GM19455 (cell line): ENCODE measurements around the gene TTBK2.
"Not testable (repeated sequence)": the region's sequence is repeated elsewhere in the genome, so short reads cannot be mapped to it uniquely, and the experiment has no call there.

Experiments used
- ATAC-seq: cut with Tn5 transposase; IDR thresholded peaks from one replicate; pipeline ENCODE4 v1.9.1; 2021; ENCODE audit not compliant: unreplicated experiment

The TTBK2 gene

DNA sequence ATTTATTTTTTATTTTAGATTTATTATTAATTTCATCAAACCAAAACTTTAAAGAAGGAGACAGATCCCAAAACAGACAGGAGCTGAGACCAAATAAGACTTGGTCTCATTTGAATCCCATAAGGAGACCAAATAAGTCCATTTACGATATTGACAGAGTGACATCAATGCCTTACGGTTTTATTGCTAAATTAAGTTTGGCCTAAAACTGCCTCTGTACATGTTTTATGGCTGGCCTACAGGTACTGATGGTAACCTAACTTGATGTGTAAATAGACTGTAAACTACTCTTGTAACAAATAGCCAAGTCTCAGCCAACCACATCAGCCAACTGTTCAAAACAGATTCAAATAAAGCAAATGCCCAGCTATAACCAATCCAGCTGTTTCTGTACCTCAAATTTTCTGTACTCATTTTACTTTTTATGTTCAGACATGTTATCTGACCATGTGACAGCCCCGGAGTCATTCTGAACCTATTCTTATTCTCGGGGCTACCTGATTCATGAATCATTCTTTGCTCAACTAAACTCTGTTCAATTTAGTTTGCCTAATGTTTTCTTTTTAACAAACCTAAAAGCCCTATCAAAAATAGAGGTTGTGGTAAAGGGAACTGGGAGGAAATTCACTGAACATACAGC lies 94.2 kb downstream of the TTBK2 start:
- ATAC-seq: no peak

DNA sequence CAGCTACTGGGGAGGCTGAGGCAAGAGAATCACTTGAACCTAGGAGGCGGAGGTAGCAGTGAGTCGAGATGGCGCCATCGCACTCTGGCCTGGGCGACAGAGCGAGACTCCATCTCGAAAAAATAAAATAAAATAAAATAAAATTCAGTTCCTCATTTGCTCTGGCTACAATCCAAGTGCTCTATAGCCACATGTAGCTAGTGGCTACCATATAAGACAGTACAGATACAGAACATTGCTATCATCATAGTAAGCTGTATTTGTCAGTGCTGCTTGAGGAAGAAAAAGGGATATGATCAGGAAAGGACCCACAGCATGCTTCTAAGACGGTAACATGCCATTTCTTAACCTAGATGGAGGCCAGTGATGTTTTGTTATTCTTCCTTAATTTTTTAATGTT lies 95.0 kb downstream of the TTBK2 start:
- ATAC-seq: no peak

DNA sequence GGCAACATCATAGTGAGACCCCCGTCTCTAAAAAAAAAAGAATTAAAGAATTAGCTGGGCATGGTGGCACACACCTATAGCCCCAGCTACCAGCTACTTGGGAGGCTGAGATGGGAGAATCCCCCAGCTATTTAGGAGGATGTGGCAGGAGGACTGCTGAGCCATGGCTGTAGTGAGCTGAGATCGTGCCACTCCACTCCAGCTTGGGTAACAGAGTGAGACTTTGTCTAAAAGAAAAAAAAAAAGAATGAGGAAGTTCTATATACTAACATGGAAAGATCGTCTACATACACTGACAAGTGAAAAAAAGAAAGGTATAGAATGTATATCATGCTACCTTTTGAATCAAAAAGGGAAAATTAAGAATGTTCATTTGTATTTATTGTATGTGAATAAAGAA lies 99.8 kb downstream of the TTBK2 start:
- no peak for ATAC-seq

DNA sequence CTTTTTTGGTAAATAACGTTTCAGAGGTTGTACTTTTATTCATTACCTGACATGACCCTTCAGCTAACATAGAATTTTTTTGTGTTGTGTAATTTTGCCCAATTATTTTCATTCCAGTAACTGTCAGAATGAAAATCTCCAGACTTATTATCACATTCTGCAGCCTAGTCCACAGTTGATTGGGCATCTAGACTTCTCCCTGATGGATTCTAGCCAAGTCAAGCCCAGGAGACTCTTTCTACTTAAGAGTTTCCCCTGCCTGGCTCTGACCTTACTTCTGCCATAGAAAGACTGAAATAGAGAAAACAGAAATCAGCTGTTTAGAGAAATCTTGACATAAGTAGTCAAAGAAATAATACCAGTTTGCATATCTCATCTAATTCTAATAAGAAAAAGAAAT lies 100.8 kb downstream of the TTBK2 start:
- no peak for ATAC-seq

DNA sequence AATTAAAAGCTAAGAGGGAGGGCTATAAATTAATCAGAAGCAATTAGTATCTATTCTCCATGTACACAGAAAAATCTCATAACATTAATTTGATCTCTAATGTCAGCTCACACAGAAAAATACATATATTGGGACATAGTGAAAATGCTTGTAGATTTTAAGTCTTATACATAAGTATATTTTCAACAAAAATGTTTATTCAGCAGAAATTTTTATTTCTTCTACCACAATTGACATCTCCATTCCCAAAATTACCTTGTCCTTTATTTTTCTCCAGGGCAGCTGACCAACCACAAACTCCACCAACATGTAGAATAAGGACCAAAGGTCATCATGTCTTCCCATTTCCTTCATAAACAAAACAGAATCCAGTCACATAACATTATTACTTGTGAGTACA lies 109.1 kb downstream of the TTBK2 start:
- ATAC-seq: no peak

DNA sequence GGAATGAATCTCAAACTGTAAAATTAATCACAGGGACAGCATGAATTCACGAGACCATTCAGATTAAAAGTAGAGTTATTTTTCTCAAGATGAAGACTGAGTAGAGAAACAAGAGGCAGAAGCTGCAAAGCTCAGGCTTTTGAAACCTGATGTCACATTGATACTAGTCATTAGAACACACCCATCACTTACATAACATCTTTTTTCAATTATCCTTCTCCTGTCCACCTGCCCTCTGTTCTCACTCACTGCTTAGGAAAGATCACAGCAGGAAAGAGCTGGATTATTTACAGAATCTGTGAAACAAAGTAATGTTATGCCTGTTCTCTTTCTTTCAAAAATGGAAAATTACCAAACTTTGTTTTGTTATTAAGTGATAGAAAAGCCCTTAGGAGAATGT lies 111.7 kb downstream of the TTBK2 start:
- no peak for ATAC-seq

DNA sequence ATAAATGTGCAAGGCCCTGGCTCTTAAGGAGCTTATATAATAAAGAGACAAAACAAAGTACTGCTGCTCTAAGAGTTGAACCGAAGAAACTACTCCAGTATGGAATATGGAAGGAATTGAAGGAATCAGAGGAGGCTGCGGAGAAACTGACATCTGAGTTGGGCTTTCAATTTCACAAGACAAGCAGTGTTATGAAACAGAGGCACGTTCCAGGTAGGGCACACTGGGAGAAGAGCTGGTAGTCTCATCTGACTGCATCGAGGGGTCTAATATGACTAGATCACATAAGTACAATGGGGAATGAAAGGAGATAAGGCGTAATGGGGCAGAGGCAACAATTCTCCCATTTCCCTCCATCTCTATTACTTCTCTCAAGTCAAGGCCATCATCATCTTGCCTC lies 115.3 kb downstream of the TTBK2 start:
- ATAC-seq: no peak

DNA sequence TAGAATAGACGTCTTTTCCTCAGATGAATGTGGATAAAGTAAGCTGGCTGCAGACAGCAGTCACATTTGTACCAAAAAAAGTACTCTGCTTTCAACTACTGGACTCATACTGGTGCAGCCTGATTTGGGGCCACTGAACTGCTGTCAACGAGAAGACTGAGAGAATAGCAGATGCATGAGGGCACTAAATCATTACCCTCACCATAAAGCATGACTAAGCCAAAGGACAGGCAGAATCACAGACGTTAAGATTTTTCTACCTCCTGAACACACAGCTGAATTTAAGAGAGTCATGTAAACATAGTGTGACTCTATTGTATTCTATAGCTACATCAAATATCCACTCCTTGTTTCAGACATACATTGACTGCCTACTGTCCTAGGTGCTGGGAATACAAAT lies 115.8 kb downstream of the TTBK2 start:
- ATAC-seq: no peak

DNA sequence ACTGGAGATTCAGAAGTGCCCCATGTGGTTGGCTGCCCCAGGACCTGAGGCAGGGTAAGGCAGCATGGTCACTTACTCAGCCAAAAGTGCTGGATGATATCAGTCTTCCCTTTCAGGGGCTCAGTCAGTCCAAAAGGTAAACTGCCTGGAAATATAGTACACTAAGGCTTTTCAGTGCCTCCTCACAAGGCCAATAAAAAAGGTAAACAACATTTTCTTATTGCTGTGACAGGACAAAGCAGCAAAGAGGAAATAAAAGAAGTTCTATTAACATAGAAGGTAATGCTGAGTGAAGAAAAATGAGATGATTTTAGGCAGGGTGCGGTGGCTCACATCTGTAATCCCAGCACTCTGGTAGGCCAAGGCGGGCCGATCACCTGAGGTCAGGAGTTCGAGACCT lies 117.1 kb downstream of the TTBK2 start:
- ATAC-seq: no peak

DNA sequence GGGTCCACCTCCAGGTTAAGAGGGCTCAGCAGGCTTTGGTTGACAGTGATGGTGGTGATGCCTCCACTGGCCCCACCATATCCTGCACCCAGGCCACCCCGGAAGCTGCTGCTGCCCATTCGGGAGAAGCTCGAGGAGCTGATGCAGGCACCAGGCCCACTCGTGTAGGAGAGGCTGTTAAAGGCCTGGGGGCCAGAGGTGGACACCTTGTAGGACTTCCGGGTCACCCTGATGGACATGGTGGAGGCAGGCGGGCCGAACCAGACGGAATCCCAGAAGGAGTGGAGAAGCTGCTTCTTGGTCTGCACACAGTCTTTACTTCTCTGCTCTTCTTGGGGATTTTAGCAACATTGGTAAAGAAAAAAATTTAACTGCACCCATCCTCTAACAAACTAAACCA lies 118.4 kb downstream of the TTBK2 start:
- ATAC-seq: no peak

DNA sequence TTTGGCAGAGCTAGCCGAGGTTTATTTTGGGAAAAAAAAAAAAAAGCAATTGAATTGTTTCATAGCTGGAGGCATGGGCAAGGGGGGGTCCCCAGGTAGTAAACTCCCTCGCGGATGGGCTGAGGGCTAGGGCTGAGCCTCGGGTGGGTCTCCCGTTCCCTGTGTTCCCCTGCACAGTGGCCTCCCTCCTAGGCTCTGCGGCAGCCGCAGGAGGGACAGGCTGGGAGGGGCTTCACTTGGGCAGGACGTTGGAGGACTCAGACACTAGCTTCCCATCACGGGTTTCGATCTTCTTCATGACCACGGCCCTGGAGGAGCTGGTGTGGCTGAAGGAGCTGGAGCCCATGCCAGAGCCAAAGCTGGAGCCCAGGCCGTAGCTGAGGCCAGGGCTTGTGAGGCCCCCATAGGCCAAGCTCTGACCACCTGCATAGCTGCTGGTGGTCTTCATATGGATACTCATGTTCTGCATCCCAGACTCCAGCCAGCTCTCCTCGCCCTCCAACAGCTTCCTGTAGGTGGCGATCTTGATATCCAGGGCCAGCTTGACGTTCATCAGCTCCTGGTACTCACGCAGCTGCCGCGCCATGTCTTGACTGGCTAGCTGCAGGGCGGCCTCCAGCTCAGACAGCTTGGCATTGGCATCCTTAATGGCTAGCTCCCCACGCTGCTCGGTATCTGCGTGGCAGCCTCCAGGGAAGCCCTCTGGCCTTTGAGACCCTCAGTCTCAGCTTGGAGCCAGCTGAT lies 119.7 kb downstream of the TTBK2 start:
- ATAC-seq: no peak

DNA sequence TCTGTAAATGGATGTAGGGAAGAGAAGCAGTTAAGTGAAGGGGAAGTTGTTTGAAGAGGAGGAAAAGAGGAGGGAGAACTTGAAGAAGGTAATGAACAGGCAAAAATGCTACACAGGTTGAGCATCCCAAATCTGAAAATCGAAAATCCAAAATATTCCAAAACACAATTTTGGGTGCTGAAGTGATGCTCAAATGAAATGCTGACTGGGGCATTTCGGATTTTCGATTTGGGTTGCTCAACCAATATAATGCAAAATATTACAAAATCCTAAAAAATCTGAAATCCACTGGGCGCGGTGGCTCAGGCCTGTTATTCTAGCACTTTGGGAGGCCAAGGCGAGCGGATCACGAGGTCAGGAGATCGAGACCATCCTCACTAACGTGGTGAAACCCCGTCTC lies 121.8 kb downstream of the TTBK2 start:
- ATAC-seq: no peak

DNA sequence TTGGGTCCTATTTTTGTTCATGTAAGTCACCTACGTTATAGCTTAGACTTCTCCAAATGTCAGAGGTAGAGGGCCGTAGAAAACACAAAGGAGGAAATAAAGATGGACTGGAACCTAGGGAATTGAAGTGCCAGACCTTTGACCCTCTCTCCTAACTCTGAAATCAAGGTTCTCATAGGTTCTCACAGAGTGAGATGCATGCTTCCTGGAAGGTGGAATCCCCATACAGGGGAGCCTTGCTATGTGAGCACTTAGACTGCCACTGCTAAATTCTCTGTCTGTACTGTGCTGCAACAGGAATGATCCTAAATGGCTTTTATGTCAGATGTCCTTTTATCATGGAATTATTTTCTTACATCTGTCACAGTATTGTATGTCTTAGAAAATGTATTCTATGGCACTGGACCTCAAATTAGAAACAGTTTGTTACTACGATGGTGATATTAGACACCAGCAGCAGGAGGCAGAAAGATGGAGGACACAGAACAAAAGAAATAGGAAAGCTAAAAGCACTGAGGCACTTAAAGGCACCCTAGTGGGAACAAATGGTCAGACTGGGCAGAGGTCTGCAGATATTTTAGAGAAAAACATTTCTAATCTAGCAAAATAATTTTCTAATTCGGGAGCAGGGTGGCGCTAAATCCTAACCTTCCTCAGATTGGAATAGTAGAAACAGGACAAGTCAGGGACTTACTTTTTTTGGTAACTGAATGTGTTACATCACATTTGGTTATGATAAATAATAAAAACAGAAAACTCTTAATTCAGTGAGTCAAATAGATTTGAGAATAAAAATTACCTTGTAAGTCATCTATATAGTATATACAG lies 123.4 kb downstream of the TTBK2 start:
- ATAC-seq: no peak

DNA sequence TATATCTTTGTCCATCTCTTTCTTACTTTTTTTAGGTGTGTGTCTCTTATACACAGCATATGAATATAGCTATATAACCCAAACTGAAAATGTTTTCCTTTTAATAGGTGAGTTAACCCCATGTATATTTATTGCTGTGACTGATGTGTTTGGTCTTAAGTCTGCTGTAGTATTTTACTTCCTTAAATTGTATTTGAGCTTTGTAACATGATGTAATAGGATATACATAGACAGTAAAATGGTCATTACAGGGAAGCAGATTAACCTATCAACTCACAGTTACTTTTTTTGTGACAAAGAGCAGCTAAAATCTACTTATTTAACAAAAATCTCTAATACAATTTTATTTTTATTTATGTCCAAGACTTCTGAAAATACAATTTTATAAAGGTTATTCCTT lies 131.9 kb downstream of the TTBK2 start:
- ATAC-seq: no peak

DNA sequence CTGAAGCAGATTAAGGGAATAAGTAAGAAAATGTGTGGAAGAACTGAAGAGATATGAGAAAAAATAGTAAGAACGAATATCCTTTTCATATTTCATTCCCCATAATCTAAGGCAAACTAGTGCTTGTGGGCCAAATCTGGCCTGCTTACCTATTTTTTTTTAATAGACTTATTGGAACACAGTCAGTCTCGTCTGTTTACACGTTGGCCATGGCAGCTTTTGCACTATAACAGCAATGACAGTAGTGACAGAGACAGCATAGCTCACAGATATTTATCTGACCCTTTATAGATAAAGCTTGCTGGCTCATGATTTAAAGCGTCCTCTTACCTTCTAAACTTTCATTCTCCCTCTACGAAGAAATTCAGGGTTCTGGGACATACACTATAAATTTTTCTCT lies 133.6 kb downstream of the TTBK2 start:
- no peak for ATAC-seq

DNA sequence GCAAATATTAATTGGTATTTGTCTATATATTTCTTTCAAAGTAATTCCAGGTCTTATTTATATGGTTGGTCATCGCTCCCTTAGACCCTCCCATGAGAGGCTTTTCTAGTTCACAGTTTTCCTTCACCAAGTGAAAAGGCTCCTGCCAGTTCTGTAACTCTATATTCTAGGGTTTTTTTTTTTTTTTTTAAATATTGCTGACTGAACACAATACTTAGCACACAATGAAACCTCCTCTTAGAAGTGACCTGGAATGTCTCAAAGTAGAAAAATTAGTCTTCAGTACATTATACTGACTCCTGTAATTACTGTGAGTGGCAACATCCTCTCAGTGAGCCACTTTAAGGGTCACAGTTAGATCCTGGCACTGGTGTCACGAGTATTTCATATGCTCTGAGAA lies 135.0 kb downstream of the TTBK2 start:
- no peak for ATAC-seq

DNA sequence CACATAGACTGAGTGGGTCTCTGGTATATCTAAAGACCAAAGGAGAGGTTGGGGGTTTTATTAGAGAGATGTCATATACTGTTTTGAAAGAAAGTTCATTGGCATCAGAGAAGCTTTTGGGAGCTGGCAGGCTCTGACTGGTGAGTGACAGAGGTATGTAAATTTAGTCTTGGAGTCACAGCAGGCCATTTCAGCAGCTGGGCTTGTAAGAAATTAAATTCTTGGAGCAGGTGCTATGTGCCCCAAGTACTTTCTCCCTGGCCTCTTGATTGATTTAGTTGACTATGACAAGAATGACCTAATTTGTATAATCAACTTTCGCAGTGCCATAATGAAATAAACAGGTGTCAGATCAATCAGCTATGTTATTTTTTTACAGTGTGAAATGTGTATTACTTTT lies 135.9 kb downstream of the TTBK2 start:
- ATAC-seq: no peak

DNA sequence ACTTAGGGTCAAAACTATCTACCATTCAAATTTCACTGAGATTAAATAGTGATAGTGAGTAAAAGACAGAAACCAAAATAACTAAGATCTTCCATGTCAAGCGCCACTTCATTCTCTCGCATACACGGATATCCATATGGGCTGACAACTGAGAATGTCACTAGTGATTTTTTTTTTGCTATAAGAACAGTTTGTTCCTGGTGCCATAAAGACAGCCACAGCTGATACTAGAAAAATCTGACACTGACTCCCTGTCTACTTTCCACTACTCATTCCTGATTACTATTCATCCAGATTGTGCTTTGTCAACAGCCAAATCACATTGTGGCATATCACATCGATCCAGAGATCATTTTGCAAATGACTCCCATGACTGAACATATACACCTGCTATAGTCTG lies 137.9 kb downstream of the TTBK2 start:
- no peak for ATAC-seq

DNA sequence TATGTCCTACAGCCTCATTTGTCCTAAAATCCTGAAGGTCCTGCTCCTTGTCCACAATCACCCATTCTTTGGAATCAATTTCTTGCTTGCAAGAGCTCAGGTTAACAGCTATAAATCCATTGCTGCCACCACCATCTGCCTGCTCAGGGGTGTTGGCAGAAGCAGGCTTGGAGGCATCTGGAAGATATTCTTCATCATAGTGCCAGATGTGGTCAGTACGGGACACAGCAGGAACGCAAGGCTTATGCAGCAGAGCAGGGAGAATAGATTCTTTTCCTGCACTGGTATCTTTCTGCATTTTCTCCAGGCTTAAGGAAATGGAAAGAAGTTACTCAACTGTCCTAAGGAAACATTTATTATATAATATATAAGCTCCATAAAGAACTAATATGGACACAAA lies 145.2 kb downstream of the TTBK2 start:
- no peak for ATAC-seq

DNA sequence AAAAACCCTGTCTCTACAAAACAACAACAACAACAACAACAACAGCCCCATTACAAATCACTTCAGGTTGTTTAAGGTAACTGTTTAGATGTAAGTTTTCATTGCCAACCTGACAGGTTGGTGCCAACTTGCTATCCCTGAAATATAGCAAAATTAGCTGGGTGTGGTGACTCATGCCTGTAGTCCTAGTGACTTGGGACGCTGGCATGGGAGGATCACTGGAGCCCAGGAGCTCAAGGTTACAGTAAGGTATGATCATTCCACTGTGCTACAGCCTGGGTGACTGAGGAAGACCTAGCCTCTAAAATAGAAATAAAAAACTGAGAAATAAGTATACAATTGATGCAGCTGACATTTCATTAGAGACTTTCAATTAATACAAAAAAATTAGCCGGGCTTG lies 147.7 kb downstream of the TTBK2 start:
- ATAC-seq: no peak

DNA sequence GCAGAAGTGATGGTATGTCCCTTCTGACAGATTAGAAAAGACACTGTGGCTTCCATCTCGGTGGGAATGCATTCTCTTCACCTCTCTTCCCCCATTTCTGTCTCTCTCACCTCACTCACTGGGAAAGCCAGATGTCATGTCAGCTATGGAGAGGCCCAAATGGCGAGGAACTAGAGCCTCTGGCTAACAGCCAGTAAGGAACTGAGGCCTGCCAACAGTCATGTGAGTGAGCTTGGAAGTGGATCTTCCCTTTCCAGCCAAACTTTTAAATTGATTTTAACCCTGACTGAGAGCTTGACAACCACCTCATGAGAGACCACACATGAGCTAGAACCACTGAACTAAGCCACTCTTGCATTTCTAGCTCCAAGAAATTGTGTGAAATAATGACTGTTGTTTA lies 148.4 kb downstream of the TTBK2 start:
- no peak for ATAC-seq

DNA sequence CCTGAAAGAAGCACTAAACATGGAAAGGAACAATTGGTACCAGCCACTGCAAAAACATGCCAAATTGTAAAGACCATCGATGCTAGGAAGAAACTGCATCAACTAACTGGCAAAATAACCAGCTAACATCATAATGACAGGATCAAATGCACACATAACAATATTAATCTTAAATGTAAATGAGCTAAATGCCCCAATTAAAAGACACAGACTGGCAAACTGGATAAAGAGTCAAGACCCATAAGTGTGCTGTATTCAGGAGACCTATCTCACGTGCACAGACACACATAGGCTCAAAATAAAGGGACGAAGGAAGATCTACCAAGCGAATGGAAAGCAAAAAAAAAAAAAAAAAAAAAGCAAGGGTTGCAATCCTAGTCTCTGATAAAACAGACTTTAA lies 154.5 kb downstream of the TTBK2 start:
- ATAC-seq: not testable (repeated sequence)
